ENCODE data around the gene ZNF558.
"Not testable (repeated sequence)": the region's sequence is repeated elsewhere in the genome, so short reads cannot be mapped to it uniquely, and the experiment has no call there.

ZNF558 gene

GRCh38 chr19:8811315-8812172, 20.6 kb downstream of the ZNF558 start:
- in situ Hi-C loops (cut with MboI; ENCODE audit: low sequenced_read_pairs): no loop called here

GRCh38 chr19:8806661-8807060, 25.4 kb downstream of the ZNF558 start:
- in situ Hi-C loops (cut with MboI; ENCODE audit: low sequenced_read_pairs): no loop called here

DNA sequence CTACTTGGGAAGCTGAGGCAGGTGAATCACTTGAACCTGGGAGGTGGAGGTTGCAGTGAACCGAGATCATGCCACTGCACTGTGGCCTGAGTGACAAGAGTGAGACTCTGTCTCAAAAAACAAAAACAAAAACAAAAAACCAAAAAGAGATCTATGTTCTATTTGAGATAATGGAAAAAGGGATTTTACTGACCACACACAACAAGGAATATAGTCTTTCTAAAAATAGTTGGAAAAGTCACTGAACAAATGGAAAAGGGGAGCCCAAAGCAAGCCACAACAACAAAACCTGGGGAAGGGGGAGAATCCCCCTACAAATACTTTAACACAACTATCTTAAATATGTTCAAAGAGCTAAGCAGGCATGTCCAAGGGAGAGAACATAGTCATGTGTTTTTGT, 37.3 kb downstream of the ZNF558 start:
- in situ Hi-C loops (cut with MboI; ENCODE audit: low sequenced_read_pairs): no loop called here

GRCh38 chr19:8773587-8773986, 58.5 kb downstream of the ZNF558 start:
- in situ Hi-C loops (cut with MboI; ENCODE audit: low sequenced_read_pairs): not testable (repeated sequence)

DNA sequence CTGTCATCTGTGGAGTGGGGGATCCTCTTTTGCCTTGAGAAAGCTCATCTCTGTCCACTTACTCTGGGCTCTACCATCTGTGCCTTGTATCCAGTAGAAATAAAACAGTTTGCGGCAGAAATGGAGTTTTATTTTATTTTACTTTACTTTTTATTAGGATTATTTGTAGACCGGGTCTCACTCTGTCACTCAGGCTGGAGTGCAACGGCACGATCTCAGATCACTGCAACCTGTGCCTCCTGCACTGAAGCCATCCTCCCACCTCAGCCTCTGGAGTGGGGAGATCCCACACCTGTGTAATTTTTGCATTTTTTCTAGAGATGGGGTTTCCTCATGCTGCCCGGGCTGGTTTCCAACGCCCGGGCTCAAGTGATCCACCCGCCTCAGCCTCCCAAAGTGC, 62.8 kb downstream of the ZNF558 start:
- in situ Hi-C loops (cut with MboI; ENCODE audit: low sequenced_read_pairs): not testable (repeated sequence)

DNA sequence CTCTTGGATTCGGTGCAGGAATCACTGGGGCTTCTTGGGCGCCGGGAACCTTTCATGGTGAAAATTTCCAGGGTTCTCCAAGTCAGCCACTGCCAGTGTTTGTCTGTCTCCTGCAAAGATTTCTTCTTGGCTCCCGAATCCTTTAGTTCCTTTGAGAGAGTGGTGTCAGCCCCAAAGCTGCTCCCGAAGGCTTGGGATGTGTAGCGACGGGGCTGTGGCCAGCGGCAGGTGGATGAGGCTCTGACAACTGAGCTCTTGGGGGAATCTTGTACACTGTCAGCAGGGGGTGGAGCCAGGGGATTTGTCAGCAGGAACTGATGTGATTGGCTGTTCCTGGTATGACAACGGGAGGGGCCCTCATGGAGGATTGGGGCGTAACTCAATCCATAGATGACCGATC, 64.8 kb downstream of the ZNF558 start:
- in situ Hi-C loops (cut with MboI; ENCODE audit: low sequenced_read_pairs): not testable (repeated sequence)
